HG02610 (cell line): ENCODE measurements around the gene NCR3LG1.
A peak's percentile ranks its signal among the peaks of the same experiment; 100 is the strongest.

Source experiments
- ATAC-seq: cut with Tn5 transposase; IDR thresholded peaks from one replicate; pipeline ENCODE4 v1.9.1; 2021; ENCODE audit warnings: mild to moderate bottlenecking, moderate library complexity; ENCODE audit not compliant: unreplicated experiment

Gene NCR3LG1

GRCh38 chr11:17369684-17370243 is 18.2 kb downstream of the NCR3LG1 start:
- no peak for ATAC-seq

DNA sequence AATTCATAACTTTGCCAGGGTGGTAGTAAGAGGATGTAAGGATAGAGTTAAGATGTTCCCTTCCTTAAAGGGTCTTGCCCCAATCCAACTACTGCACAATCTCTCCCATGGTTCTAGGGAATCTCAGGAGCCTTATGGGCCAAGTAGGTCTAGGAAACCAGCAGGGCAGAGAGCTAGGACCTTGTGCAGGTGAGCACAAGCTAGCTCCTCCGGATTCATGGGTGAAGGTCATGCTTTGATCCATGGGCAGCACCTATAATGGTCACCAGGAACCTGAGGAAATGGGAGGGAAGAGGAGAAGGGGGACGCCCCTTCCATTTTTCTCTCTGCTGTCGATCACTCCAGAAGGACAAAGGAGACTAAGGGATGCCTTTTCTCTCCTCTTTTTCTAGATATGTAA is 20.0 kb downstream of the NCR3LG1 start:
- ATAC-seq, result no peak

DNA sequence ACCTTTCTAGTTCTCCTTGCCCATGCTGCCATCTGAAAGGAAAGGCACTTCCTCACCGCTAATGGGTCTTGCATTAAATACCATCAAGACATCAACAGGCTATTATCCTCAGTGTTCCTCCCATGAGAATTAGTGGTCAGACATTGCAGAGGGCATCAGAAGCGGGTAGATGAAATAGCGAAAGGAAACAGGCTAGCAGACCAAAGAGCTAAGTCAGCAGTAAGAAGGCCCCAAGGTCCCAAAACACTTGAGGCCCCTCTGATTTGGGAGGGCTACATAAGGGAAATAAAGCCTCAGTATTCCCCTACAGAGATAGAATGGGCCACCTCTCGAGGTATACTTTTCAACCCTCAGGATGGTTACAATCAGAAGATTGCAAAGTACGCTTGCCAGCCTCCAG is 23.9 kb downstream of the NCR3LG1 start:
- ATAC-seq, result no peak

DNA sequence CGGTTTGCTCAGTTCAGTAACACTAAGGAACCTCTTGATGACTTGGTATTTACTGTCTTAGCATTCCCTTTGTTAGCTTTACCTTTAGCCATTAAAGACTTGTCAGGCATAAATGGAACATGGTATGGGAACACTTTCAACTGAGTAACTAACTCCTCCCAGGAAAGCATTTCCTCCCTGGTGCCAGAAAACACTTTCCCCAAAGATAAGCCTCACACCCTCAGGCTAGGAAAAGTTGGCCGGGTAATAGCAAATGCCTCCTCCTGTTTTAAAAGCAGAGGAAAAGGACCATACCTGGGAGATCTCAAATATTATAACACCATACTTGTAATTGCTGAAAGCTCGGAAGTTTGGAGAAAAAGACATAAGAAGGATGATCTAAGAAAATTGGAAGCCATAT is 24.9 kb downstream of the NCR3LG1 start:
- ATAC-seq, result no peak

GRCh38 chr11:17378655-17379054 is 27.1 kb downstream of the NCR3LG1 start:
- ATAC-seq, result no peak

DNA sequence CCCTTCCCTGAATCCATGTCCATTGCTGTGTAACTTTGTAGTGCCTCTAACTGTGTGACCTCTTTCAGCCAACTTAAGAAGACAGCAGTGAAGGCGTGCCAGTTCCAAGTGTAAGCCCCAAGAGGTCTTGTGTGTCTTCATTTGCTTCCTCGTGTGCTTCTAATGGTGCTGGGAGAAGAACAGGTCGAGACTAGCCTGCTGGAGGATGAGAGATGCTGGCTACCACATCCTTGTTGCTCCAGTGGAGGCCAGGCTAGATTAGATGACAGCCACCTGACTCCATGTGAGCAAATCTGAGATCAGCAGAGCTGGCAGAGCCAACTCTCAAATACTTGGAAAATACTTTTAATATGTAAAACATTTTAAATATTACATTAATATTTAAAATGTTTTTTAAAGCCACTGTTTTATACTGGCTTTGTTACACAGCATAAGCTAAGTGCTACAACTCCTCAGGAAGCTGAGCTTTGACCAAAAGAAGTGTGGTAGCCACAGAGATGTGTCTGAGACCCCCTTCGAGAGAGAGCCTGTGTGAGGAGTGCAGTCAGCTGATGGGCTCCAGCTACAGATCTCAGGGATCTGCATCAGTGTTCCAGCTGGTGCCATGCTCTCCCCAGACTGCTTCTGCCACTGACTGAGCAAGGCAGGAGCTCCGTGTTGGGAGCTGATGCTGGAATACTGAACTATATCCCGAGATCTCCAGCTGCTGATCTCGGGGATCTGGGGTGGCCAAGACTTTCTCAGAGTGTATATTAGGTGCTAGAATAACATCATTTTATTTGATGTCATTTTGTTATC is 28.0 kb downstream of the NCR3LG1 start:
- ATAC-seq, result no peak

GRCh38 chr11:17381156-17381555 is 29.6 kb downstream of the NCR3LG1 start:
- ATAC-seq, result no peak

DNA sequence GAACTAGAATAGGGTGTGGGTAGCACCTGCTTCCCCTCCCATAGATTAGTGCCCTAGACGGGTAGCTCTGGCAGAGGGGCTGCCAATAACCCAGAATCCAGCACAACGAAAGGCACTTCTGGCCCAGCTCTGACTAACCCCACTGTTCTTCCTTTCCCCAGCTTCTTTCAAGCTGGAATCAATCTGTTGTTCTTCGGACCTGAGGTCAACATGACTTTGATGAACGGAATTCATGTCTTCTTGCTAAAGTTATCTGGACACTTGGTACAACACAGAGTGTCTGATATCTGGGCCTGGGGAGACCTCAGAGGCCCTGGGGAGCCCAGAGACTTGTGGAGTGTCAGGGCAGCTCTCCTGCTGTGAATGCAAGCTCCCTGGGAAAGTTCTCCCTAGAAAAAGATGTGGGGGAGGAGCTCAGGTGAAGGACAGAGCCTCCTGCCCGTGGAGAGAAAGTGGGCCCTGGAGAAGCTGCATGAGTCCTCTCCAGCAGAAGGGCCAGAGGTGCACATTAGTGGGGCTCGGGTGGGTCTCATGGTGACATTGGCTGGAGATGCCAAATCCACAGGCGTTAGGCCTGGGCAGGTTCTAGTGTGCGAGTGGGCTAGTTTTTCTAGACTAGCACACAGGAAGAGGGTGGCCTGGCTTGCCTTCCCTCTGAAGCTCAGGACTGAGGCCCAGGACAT is 30.6 kb downstream of the NCR3LG1 start:
- no peak for ATAC-seq

- no peak for ATAC-seq
Observed at GRCh38 chr11:17383461-17383860, 31.9 kb downstream of the NCR3LG1 start.

DNA sequence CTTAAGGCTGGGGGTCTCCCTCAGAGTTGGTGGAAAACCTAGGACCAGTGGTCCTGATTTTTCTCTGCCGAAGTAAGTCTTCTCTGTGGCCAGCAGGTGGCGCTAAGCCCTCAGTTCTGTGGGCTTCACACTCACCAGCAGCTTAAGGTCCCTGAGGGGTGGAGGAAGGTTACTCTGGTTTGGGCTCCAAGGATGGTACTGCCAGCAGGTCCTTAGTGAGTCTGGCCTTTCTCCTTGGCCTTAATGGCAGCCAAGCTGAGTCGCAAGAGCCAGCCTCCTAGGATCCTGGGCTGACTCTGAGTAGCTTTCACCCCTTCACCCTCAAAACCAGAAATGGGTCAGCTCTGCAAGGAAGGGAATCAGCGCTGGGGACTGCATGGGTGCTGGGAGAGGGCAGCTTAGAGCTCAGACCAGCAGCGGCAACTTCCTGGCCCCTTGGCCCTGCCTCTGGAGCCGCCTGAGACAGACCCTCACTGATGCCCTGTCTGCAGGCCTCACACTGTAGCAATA is 32.5 kb downstream of the NCR3LG1 start:
- peak; percentile 48 for ATAC-seq

DNA sequence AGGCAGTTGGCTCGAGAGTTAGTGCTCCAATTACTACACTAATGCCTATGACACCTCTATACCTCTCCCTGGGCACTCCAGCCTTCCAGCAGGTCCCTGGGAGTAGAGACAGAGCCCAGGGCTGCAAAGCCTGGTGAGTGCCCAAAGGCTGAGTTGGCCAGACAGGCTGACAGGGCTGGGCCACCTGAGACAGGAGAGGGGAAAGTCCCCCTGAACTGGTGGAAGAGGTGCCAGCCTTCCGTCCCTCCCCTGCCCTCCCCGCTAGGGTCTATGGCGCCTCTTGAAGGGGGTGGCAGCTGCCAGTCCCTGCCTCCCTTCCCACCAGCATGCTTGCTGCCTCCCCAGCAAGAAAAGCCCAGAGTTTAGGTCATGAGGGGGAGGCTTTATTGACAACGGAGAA is 33.9 kb downstream of the NCR3LG1 start:
- ATAC-seq, result no peak

- ATAC-seq, result no peak
Observed at GRCh38 chr11:17385926-17386325, 34.3 kb downstream of the NCR3LG1 start.

DNA sequence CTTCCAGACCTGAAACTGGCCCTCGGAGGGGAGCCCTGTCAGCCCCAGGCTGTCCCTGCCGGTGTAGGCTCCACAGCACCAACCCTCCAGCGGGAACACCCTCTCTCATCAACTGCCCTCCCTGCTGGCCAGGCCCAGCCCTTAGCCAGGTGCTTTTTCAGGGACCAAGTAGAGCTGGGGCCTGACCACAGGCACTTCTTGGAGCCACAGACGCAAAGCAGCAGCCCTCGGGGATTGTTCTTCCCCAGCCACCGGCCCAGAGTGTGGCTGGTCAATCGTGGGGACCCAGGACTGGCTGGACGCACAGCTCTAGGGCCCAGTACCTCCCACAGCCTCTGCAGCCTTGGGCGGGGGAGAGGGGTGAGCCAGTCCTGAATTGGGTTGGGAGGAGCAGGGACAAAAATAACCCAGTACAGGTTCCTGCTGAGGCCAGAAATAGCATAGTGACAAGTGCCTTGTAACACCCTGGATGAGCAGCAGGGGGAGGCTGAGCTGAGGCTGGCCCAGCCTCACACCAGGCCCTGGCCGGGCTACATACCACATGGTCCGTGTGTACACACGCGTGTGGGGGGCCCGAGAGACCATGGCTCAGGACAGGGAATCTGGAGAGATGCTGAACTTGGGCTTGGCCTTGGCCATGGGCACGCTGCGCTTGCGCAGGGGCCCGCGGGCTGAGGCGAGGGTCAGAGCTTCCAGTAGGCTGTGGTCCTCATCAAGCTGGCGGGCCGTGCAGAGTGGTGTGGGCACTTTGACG is 34.9 kb downstream of the NCR3LG1 start:
- peak; percentile 67 for ATAC-seq

- no peak for ATAC-seq
Observed at GRCh38 chr11:17387254-17387653, 35.7 kb downstream of the NCR3LG1 start.

DNA sequence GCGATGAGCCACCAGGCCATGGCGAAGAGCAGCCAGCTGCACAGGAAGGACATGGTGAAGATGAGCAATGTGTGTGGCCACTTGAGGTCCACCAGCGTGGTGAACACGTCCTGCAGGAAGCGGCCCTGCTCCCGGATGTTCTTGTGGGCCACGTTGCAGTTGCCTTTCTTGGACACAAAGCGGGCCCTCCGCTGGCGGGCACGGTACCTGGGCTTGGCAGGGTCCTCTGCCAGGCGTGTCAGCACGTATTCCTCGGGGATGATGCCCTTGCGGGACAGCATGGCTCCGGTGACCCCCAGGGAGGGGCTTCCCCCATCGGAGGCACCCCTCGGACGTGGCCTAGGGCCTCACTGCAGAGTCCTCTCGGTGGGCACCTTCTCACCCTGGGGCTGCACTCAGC is 36.2 kb downstream of the NCR3LG1 start:
- ATAC-seq, result no peak

GRCh38 chr11:17388609-17389210 is 37.1 kb downstream of the NCR3LG1 start, which contains the start of gene KCNJ11:
KCNJ11 (minus strand) TSS chr11:17388659; CDS start chr11:17388091, 568 bp downstream.
- ATAC-seq, result no peak

DNA sequence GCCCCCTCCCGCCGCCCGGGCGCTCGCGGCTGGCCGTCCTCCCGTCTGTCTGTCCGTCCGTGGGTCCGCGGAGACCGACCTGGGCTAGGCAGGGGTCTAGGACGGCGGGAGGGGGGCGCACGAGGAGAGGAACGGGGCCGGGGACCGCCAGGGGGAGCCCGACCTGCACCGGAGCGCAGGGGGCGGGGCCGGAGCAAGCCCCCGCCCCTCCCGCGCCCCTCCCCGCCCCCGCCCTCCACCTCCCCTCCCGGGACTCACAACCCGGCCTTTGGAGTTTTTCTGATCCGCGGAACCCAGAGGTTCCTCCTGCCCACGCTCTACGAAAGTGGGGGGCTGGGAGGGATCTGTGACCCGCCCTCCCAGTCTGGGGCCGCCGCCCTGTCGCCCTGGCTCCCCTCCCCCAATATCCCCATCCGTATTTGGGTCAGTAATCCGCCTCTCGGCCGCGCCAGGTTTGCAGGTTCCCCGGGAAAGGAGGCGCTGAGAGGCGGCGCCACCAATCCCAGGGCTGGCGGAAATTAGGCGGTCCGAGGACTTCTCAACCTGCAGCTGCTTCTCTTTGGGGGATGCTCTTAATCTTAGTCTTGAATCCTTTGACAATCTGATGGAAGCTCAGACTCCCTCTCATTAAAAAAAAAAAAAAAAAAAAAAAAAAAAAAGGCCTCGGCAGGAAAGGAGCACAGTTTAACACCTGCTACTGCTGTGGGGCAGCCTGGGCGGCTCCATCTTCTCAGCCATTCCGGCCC is 37.8 kb downstream of the NCR3LG1 start:
- ATAC-seq, result peak; percentile 53

DNA sequence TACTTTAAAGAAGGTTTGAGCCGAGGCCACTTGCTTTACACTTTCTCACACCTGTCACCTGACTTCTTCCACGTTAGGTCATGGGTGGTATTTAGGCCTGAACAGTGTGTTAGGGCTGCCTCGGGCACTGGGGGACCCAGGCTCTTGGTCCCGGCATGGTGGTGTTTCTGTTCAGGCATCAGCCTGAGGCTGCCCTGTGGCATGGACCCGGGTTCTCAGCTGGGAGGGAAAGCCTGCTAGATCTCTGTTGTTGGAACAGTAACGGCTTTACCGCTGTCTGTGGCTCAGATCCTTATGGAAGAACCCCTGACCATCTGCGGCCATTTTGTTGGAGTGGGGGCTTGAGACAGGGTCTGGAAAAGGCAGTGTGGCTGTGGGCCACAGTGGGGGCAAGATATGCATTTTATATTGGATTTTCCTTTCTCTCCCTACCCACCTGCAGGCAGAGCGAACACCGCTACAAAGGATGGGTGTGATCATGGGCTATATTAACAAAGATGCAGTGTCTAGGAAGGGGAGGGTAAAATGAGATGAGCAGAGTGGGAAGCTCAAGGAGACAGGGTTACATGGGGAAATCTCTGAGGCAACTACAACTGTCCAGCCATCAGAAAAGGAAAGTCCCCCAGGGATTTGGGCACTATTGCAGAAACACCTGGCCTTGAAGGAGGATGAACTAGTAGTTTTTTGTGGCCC is 38.5 kb downstream of the NCR3LG1 start:
- ATAC-seq, result no peak
